OCI-LY1 (cell line): ENCODE results near the gene CPSF3.

ENCODE experiments used
- H2AFZ ChIP-seq: fragments of 200-600 bp; sonication (generic), shearing (Covaris generic); 2 replicates; pipeline ENCODE4 v1.6.0; 2014; ENCODE audit warnings: antibody characterized with exemption, mild to moderate bottlenecking, low read length
- H3F3A ChIP-seq: fragments of 200-600 bp; sonication (generic), shearing (Covaris generic); 2 replicates; pipeline ENCODE4 v1.6.0; 2014; ENCODE audit warnings: mild to moderate bottlenecking, antibody characterized with exemption, low read length, moderate library complexity; ENCODE audit not compliant: insufficient read depth
- H3K27ac ChIP-seq: fragments of 200-600 bp; sonication (generic); 2 replicates; pipeline ENCODE4 v1.5.1; 2014; ENCODE audit warnings: low read length, mixed run types, mild to moderate bottlenecking, low read depth; ENCODE audit not compliant: poor library complexity, severe bottlenecking
- H3K27me3 ChIP-seq: fragments of 200-600 bp; sonication (generic); 2 replicates; pipeline ENCODE4 v1.6.0; 2014; ENCODE audit warnings: antibody characterized with exemption, mild to moderate bottlenecking, low read length, moderate library complexity; ENCODE audit not compliant: insufficient read depth
- H3K36me3 ChIP-seq: fragments of 200-600 bp; sonication (generic); 2 replicates; pipeline ENCODE4 v1.6.1; 2014; ENCODE audit warnings: mild to moderate bottlenecking, antibody characterized with exemption, low read length, moderate library complexity, mixed read lengths; ENCODE audit not compliant: insufficient read depth
- H3K4me1 ChIP-seq: fragments of 200-600 bp; sonication (generic); 2 replicates; pipeline ENCODE4 v1.5.1; 2014; ENCODE audit warnings: mild to moderate bottlenecking, low read length, moderate library complexity; ENCODE audit not compliant: insufficient read depth, severe bottlenecking
- H3K4me2 ChIP-seq: fragments of 200-600 bp; sonication (generic), shearing (Covaris generic); 2 replicates; pipeline ENCODE4 v1.6.1; 2014; ENCODE audit warnings: low read length
- H3K4me3 ChIP-seq: fragments of 200-600 bp; sonication (generic); 2 replicates; pipeline ENCODE4 v1.5.1; 2014; ENCODE audit warnings: low read length, low read depth, mild to moderate bottlenecking, mixed read lengths; ENCODE audit not compliant: poor library complexity, severe bottlenecking
- H3K79me2 ChIP-seq: fragments of 200-600 bp; shearing (Covaris generic); 2 replicates; pipeline ENCODE4 v1.6.1; 2016; ENCODE audit warnings: mixed run types, low read length, mixed read lengths; ENCODE audit not compliant: insufficient read depth
- H3K9ac ChIP-seq: fragments of 200-600 bp; sonication (generic), shearing (Covaris generic); 2 replicates; pipeline ENCODE4 v1.6.1; 2014; ENCODE audit warnings: mild to moderate bottlenecking, low read length, mixed read lengths
- H3K9me2 ChIP-seq: fragments of 200-600 bp; sonication (generic), shearing (Covaris generic); 2 replicates; pipeline ENCODE4 v1.6.1; 2014; ENCODE audit warnings: low read depth, mild to moderate bottlenecking, low read length, mixed read lengths
- H3K9me3 ChIP-seq: fragments of 200-600 bp; shearing (Covaris generic); 2 replicates; pipeline ENCODE4 v1.6.1; 2014; ENCODE audit warnings: low read length, mixed read lengths
- H4K20me1 ChIP-seq: fragments of 200-600 bp; sonication (generic), shearing (Covaris generic); 2 replicates; pipeline ENCODE4 v1.6.0; 2016; ENCODE audit warnings: mild to moderate bottlenecking, low read length; ENCODE audit not compliant: insufficient read depth
- CTCF ChIP-seq: fragments of 200-600 bp; sonication (generic), shearing (Covaris generic); IDR thresholded peaks from 2 replicates; pipeline ENCODE4 v1.5.1; 2017; ENCODE audit warnings: mild to moderate bottlenecking, antibody characterized with exemption, low read length, moderate library complexity, mixed read lengths
- EZH2 ChIP-seq: fragments of 200-600 bp; sonication (generic), shearing (Covaris generic); IDR thresholded peaks from 2 replicates; pipeline ENCODE4 v1.8.0; 2017; ENCODE audit warnings: borderline replicate concordance, mixed run types, mild to moderate bottlenecking, antibody characterized with exemption, low read length, moderate library complexity, mixed read lengths

The CPSF3 gene

GRCh38 chr2:9423100-9423921, at the start of gene CPSF3, which contains the start of gene ITGB1BP1:
TSS of gene CPSF3 (plus strand) at chr2:9423654. CDS start at chr2:9423774, 120 bp downstream.
TSS of gene ITGB1BP1 (minus strand) at chr2:9423528. CDS start at chr2:9418697, 4,831 bp downstream.
- H3K9ac ChIP-seq: peak within 1 kb of the TSS; percentile 94
- H3K4me1 ChIP-seq: peaks cover 39% of the 10 kb centered on the region
- H3K79me2 ChIP-seq: peaks cover 42% of the 10 kb centered on the region
- peaks cover 16% of the 10 kb centered on the region; the same call in 1 of the 2 replicates for H3K36me3 ChIP-seq
- H3K27ac ChIP-seq: peak within 1 kb of the TSS; percentile 68
- H3K9me3 ChIP-seq: no peaks in the 10 kb centered on the region
- no peaks in the 10 kb centered on the region for H3K9me2 ChIP-seq
- peak within 1 kb of the TSS; percentile 89 for H3K4me3 ChIP-seq
- H3F3A ChIP-seq: no peaks in the 10 kb centered on the region
- no peaks in the 10 kb centered on the region for H4K20me1 ChIP-seq
- TF ChIP-seq CTCF (no peak), EZH2 (no peak)
- no peaks in the 10 kb centered on the region for H3K27me3 ChIP-seq
- peak within 1 kb of the TSS; percentile 98 for H3K4me2 ChIP-seq
- no peak within 1 kb of the TSS for H2AFZ ChIP-seq

- H3F3A ChIP-seq: no peaks in the 10 kb centered on the region
- H3K9me3 ChIP-seq: no peaks in the 10 kb centered on the region
- H3K79me2 ChIP-seq: no peaks in the 10 kb centered on the region
- H3K9me2 ChIP-seq: no peaks in the 10 kb centered on the region
- no peaks in the 10 kb centered on the region for H4K20me1 ChIP-seq
- no peak overlapping the region for H3K27ac ChIP-seq
- no peak overlapping the region for H3K4me3 ChIP-seq
- TF ChIP-seq EZH2: no peak
- no peak for TF ChIP-seq CTCF
- no peaks in the 10 kb centered on the region for H3K4me1 ChIP-seq
- no peaks in the 10 kb centered on the region for H3K36me3 ChIP-seq
- no peak overlapping the region for H3K9ac ChIP-seq
- H2AFZ ChIP-seq: no peak overlapping the region
- no peaks in the 10 kb centered on the region; the same call in 1 of the 2 replicates for H3K27me3 ChIP-seq
- H3K4me2 ChIP-seq: no peak overlapping the region
Observed at GRCh38 chr2:9374071-9374730, 49.3 kb upstream of the CPSF3 start.

GRCh38 chr2:9375857-9376428, 47.5 kb upstream of the CPSF3 start:
- H3K27me3 ChIP-seq: peaks cover 5% of the 10 kb centered on the region; the same call in 1 of the 2 replicates
- H3F3A ChIP-seq: no peaks in the 10 kb centered on the region
- no peak overlapping the region for H3K4me3 ChIP-seq
- no peaks in the 10 kb centered on the region for H4K20me1 ChIP-seq
- no peaks in the 10 kb centered on the region for H3K36me3 ChIP-seq
- H3K9me2 ChIP-seq: no peaks in the 10 kb centered on the region
- H3K4me1 ChIP-seq: no peaks in the 10 kb centered on the region
- no peak overlapping the region for H3K27ac ChIP-seq
- no peaks in the 10 kb centered on the region for H3K9me3 ChIP-seq
- TF ChIP-seq CTCF: peak; percentile 64
- no peak for TF ChIP-seq EZH2
- H2AFZ ChIP-seq: no peak overlapping the region
- H3K79me2 ChIP-seq: no peaks in the 10 kb centered on the region
- H3K4me2 ChIP-seq: no peak overlapping the region
- H3K9ac ChIP-seq: no peak overlapping the region
